Muscle of back (tissue), 11 donors: Measurements from ENCODE around the gene RMND5B. TPM values are rescaled to one million over a fixed set of nuclear protein-coding genes. Genes with fewer than 3 reads are reported as not detected.
A peak's percentile ranks its signal among the peaks of the same experiment; 100 is the strongest.
"Not testable (repeated sequence)": the region's sequence is repeated elsewhere in the genome, so short reads cannot be mapped to it uniquely, and the experiment has no call there.

ENCODE experiments used
- DNase-seq, 3 donors: peaks; one replicate each; pipeline versions ENCODE4 v3.0.0 to v3.0.0-alpha.2; 2013
- polyA plus RNA-seq, 10 donors: library from polyadenylated mRNA; unstranded; fragments of 120-200 nt; gene quantifications; one replicate each; pipeline ENCODE4 v1.2.1, GENCODE V29; 2013; ENCODE audit not compliant: insufficient read length in 10 of 10

Gene RMND5B
- polyA plus RNA-seq, 10 donors, result 27.2 to 32.0 (median 29.8) TPM

DNA sequence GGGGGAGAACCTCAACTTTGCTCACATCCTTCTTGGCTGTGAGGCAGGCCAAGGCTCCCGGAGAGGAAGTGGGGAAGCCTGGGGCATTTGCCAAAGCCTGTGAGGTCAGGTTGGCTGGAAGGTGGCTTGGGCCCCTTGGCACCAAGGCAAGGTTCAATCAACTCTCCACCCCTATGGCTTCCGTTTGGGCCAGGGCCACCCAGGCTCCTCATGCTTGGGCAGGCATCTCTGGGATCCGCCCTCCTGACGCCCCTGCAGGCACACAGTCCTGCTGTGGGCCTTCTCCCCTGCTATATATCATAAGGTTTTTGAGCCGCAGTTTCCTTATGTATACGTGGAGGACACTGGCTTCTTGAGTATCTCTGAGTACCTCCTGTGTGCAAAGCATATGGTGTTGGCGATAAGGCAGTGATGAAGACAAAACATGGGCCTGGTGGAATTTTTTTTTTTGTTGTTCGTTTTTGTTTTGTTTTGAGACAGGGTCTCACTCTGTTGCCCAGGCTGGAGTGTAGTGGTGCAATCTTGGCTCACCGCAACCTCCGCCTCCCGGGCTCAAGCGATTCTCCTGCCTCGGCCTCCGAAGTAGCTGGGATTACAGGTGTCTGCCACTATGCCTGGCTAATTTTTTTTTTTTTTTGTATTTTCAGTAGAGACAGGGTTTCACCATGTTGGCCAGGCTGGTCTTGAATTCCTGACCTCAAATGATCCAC lies 3.4 kb upstream of the RMND5B start:
- DNase-seq, result not testable (repeated sequence)

DNA sequence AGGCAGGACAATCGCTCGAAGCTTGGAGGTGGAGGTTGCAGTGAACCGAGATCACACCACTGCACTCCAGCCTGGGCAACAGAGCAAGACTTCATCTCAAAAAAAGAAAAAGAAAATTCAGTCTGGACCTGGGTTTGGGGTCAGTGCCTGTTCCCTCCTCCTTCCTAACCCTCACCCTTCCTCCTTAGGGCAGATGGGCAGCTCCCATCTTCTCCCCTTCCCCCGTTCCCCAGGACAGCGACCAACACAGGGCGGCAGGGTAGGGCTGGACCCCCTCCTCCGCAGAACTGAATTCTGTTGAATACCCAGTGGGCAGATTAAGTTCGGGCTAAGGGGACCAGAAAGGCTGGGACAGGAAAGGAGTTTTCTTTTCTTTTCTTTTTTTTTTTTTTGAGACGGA lies 1.5 kb upstream of the RMND5B start:
- DNase-seq, result no peak

DNA sequence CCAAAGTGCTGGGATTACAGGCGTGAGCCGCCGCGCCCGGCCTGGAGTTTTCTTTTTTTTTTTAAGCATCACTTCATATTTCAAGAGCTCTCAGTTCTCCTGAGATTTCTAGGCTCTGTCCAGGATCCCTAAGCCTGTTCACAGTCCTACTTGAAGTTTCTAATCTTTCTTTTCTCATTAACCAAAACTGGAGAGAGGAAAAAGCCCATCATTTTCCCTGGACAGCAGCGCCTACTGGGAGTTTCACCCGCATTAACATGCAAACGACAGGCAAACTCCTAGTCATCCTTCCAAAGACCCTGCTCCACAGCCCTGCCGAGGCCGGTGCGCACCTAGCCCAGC lies 609 bp upstream of the RMND5B start:
- not testable (repeated sequence) for DNase-seq

GRCh38 chr5:178131446-178131996 lies 707 bp downstream of the RMND5B start:
- DNase-seq, result peak in 1 of 3 donors; percentile 34

GRCh38 chr5:178136990-178137389 lies 6.2 kb downstream of the RMND5B start:
- DNase-seq, result no peak

DNA sequence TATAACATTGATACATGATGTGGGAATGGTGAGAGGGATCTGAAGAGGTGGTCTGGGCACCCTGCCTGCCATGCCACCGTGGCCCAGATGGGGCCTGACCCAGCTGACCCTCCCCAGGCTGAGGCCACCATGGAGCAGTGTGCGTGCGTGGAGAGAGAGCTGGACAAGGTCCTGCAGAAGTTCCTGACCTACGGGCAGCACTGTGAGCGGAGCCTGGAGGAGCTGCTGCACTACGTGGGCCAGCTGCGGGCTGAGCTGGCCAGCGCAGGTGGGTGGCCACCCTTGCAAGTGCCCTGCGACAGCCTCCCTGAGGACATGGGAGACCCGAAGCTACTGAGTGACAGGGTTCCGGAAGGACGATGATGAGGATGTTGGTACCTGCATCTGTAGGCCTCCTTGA lies 7.2 kb downstream of the RMND5B start:
- DNase-seq, result no peak

- no peak for DNase-seq
Observed at GRCh38 chr5:178141550-178141949, 10.7 kb downstream of the RMND5B start.

DNA sequence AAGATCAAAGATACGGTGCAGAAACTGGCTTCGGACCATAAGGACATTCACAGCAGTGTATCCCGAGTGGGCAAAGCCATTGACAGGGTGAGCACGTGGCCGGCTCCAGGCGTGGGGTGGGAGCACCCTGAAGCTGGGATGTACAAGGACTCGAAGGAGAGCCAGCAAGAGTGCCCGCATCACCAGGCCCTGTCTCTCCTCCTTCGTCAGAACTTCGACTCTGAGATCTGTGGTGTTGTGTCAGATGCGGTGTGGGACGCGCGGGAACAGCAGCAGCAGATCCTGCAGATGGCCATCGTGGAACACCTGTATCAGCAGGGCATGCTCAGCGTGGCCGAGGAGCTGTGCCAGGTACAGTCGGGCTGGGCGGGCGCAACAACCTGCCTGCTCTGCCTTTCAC lies 11.8 kb downstream of the RMND5B start:
- no peak for DNase-seq

- DNase-seq, result no peak
Observed at GRCh38 chr5:178143246-178143645, 12.4 kb downstream of the RMND5B start.

GRCh38 chr5:178143901-178144300 lies 13.1 kb downstream of the RMND5B start:
- peak; percentile 75 to 89 (median 79) for DNase-seq

DNA sequence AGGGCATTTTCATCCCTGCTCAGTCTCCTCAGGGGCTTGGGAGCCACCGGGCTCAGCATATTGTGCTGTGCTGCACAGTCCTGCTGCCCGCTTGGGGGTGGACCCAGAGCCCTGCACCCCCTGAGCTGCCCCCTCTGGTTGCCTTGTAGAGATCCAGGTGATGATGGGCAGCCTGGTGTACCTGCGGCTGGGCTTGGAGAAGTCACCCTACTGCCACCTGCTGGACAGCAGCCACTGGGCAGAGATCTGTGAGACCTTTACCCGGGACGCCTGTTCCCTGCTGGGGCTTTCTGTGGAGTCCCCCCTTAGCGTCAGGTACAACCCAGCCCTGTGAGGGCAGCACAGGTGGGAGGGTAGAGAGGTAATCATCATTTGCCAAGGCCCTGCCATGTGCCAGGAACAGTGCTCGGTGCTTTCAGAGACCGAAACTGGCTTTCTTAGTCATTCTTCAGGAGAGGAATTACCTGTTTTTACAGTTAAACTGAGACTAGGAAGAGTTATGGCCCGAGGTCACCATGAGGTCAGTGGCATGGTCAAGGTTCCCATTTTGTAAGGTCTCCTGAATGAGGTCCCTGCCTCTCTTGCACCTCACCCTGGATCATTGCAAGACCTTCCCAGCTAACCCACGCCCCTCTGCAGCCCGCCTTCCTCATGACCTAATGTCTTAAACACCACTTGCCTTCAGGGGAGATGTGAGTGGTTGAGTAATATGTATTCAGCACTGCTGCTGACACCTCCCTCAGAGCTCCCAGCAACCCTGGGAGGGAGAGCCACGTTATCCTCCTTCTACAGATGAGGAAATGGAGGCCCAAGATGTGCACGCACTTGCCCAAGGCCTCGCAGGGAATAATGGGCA lies 15.4 kb downstream of the RMND5B start:
- DNase-seq, result peak in 1 of 3 donors; percentile 57

DNA sequence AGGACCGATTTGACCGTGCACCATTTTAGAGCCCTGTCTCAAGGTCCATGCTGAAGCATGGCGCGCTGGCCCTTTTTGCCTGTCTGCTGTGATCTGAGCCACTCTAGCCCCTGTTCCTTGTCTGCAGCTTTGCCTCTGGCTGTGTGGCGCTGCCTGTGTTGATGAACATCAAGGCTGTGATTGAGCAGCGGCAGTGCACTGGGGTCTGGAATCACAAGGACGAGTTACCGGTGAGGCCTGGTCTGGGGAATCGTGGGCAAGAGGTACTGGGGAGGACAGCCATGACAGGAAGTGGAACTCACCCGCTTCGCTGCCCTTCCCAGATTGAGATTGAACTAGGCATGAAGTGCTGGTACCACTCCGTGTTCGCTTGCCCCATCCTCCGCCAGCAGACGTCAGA lies 16.6 kb downstream of the RMND5B start:
- no peak for DNase-seq

DNA sequence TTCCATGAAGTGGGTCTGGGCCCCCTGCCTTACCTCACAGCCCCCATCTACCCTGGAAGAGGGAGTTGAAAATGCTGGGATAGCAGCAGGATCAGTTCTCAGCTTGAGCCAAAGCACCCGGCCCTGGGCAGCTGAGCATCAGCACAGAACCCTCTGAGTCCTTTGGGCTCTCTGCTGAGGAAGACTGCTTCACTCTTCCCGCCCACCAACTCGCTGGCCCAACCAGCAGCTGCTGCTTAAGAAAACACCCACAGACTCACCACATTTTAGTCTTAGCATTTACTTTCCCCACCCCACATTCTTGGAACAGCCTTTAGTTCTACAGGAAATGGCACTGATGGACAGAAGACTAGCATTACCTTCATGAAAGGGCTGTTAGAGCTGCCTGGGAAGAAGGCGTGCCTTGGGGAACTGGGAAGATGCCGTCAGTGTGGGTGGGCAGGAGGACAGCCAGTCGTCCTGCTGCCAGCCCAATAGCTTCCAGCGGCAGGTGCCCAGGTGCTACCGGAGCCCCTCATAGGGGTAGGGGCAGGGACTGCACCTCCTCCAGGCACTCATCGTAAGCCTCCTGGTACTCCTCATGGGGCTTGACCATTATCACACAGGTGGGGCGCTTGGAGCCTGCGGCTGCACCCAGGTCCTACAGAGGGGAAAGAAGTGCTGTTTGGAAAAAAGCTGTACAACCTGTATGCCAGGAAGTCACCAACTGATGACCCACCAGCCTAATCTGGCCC lies 18.6 kb downstream of the RMND5B start:
- DNase-seq, result no peak

- DNase-seq, result no peak
Observed at GRCh38 chr5:178150977-178151734, 20.3 kb downstream of the RMND5B start.

GRCh38 chr5:178152491-178153444 lies 22.0 kb downstream of the RMND5B start:
- no peak for DNase-seq

DNA sequence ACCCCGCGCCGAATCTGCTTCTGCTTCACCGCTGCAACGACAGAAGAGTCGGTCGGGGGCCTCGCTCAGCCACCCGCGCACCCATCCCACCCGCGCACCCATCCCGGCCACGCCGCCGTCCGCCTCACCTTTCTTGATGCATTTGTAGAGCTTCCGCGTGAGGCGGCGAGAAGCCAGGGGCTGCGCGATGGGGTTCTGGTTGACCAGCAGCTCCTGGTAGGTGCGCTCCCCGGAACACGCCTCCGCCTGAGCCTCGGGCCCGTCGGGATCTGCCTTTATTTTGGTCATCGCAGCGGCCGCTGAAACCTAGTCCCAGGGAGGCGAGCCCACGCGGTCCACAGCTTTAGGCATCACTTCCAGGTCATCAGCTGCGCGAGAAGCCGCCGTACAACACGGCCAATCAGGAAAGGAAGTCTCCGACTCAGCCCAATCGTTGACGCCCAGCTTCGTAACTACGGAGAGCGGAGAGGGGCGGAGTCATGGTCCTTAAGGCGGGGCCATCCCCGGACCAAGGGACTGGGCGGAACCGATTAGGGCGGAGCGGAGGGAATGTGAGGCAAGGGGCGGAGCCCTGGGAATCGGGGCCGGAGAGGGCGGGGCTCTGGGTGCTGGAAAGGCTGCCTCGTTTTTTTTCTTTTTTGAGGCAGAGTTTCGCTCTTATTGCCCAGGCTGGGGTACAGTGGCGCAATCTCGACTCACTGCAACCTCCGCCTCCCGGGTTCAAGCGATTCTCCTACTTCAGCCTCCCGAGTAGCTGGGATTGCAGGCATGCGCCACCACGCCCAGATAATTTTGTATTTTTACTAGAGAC lies 22.9 kb downstream of the RMND5B start, which contains the start of gene NHP2:
NHP2 (minus strand) TSS at position 356 of the 811 bp plus-strand sequence; CDS start at position 288, 68 bp downstream.
- DNase-seq, result peak; percentile 98 to 99 (median 99)

- no peak for DNase-seq
Observed at GRCh38 chr5:178155065-178155464, 24.3 kb downstream of the RMND5B start.

- no peak for DNase-seq
Observed at GRCh38 chr5:178160176-178160575, 29.4 kb downstream of the RMND5B start.

DNA sequence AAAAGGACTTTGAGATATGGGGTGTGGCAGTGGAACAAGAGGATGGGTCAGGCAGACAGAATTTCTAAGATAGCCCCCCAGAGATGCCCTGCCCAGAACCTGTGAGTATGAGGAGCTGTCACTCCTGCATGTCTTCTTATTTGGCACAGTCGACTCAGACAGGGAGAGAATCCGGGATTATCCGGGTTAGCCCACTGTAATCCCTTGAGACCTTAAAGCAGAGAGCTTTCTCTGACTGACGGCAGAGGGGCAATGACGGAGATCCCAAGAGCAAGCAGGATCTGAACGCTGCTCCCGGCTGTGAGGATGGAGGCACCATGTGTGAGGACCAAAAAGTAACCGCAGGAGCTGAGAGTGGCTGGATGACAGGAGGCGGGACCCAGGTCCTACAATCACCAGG lies 31.7 kb downstream of the RMND5B start:
- DNase-seq, result no peak
